NCI-H1048 (cell line): ENCODE data around the gene PPCS.
A peak's percentile ranks its signal among the peaks of the same experiment; 100 is the strongest.
"Not testable (repeated sequence)": the region's sequence is repeated elsewhere in the genome, so short reads cannot be mapped to it uniquely, and the experiment has no call there.

Source experiments
- DNase-seq: peaks from one replicate; lab custom pipeline; 2025; lab: John Stamatoyannopoulos, UW

Gene PPCS

DNA sequence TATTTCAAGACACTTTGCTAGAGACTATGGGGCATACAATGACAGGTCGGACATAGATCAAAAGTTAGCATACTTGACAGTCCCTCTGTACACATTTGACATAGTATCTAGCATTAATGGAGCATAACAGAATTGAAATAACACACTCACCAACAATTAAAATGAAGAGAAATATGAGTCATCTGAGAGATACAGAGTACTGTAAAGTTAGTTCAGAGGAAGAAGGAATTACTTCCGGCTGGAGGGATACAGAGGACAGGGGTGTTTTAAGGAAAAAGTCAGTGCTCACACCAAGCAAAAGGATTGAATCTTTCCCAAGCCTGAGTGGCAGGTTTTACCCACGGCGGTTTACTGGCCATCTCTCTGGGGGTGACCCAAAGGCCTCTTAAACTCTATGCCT, 3.0 kb upstream of the PPCS start:
- no peak for DNase-seq

DNA sequence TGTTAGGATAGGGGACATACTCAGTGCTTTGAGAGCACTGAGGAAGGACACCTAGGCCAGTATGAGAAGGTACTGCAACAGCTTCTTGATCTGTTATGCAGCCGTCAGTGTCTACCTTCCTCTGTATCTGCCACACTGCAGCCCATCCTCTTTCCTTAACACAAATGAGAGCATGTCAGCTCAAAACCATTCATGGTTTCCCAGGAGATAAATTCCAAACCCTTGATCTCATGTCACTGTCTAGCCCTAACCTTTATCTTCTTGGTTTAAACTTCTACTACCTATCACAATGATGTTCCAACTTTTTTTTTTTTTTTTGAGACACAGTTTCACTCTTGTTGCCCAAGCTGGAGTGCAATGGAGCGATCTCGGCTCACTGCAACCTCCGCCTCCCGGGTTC, 1.9 kb upstream of the PPCS start:
- no peak for DNase-seq

DNA sequence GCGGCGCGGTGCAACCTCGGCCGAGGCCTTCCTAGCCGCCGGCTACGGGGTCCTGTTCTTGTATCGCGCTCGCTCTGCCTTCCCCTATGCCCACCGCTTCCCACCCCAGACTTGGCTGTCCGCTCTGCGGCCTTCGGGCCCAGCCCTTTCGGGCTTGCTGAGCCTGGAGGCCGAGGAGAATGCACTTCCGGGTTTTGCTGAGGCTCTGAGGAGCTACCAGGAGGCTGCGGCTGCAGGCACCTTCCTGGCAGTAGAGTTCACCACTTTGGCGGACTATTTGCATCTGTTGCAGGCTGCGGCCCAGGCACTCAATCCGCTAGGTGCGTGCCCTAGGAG, 379 bp downstream of the PPCS start:
- DNase-seq = no peak

DNA sequence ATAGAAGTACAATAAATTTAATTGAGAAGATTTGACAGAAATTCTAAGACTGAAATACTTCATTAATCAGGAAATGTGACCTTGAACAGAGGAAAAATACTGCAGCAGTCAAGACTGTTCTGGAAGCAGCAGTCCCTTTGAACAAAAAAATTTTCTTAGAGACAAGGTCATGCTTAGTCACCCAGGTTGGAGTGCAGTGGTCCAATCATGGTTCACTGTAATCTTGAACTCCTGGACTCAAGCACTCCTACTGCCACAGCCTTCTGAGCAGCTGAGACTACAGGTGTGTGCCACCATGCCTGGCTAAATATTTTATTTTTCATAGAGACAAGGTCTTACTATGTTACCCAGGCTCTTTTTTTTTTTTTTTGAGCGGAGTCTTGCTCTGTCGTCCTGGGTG, 4.9 kb downstream of the PPCS start:
- DNase-seq = no peak

DNA sequence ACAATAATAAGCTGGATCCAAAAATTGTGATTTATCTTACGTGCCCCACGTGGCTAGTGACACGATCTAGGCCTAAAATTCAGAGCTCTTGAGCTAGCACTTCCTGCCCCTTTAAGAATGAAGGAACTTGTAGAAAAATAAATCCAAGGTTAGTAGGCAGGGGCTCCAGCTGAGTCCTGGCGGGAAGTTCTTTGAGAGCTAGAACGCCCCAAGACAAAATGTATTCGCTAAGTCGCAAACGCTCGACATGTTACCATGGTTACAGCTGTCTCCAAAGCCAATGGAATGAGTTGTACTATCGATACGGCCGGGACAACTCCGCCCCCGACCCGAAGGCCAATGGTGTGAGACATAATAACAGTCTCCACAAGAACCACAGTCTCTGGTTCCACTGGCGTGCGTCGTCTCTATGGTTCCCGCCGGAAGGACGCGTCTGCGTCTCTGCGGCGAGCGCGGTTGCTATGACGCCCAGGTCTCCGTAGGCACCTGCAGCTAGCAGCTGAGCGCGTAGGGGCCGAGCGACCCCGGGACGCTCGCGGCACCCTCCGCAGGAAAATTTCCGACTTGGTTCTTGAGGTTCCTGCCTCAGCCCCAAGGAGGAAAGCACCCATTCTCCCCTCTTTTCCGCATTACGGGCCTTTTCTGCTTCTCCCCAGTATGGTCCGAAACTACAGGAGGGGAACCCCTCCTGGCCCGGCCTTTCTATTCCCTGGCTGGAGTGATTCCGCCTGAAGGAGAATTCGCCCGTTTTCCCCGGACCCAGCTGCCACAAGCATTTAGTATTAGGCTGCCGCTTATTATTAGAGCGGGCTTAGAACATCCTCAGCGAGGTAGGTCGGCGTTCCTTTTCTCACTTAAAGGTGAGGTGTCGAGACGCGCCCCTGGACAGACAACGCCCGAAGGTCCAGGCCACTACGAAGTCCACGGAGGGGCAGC, 6.8 kb downstream of the PPCS start, which contains the start of gene CCDC30:
Gene CCDC30 (plus strand): TSS at position 459 of the 936 bp plus-strand sequence. CDS start 17,266 bp downstream, outside the sequence.
- DNase-seq = peak; percentile 99

DNA sequence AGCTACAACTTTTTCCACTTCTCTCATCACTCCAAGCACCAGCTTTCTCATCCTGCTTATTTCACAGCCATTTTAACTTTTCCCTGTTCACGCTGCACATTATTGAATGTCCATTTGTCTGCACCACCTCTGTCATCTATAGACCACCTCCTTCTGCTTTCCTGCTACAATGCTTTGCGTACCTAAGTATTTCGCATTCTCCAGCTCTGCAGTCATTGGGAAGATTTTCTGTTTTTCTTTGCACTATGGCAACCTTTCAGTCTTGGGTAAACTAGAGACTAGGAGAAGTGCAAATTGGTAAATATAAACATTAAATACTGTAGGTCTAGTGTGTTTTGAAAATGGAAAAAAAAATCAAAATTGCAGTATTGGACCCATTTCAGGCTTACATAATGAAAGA, 7.6 kb downstream of the PPCS start:
- DNase-seq = no peak

DNA sequence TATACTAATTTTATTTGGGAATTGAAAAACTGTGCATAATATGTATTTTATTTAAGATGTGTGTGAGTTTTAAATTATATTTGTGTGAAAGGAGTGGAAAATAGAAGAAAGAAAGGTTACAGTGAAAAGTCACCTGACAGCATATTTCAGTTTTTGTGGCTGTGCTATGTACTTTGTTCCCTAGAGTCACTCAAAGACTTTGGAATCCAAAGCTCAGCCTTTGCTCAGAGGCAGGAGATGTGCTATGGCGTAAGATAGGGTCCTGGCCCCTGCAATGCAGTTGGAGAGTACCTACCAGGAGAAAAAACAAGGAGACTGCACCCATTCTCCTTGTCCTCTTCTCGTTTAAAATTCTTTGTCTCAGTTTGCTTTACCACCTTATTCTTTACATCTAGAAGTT, 9.7 kb downstream of the PPCS start:
- no peak for DNase-seq

DNA sequence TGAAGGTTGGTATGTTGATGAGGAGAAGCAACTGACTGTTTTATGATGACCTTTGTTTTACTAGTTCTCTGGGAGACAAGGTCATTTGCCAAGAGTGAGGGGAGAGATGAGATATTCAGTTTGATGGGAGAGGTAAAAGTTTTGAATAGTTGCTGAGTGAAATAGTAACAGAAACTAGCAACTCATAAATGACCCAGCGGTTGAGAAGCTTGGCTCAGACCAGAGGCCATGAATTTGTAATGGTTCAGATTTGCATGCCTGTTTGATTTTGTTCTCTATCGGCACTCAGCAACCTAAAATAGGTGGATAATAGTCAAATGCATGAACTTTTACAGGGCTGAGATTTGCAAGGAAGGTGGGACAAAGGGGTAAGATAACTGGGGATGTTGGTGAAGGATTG, 13.4 kb downstream of the PPCS start:
- DNase-seq = no peak

DNA sequence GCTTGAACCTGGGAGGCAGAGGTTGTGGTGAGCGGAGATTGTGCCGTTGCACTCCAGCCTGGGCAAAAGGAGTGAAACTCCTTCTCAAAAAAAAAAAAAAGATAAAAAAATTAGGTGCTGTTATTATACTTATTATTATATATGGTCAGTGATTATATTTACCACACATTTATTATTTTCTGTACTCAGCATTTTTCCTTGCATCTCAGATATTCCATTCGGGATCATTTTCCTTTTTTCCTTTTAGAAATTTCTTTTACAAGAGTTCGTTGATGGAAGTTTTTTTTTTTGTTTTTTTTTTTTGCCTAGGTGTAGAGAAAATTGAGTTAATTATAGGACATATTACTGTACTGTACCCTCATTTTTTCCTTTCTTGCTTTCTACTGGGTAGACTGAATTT, 20.3 kb downstream of the PPCS start:
- no peak for DNase-seq

DNA sequence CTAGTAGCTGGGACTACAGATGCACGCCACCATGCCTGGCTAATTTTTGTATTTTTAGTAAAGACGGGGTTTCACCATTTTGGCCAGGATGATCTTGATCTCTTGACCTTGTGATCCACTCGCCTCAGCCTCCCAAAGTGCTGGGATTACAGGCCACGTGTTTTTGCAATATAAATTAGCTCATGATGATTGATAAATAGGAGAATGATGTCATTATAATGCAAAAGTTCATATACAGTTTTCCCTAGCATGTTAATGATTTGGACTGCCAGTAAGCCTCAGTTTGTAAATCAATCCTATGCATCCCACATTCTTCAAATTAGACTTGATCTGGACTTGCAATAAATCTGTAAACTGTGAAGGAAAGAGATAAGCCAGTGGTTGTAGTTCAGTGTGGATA, 21.0 kb downstream of the PPCS start:
- DNase-seq = not testable (repeated sequence)

DNA sequence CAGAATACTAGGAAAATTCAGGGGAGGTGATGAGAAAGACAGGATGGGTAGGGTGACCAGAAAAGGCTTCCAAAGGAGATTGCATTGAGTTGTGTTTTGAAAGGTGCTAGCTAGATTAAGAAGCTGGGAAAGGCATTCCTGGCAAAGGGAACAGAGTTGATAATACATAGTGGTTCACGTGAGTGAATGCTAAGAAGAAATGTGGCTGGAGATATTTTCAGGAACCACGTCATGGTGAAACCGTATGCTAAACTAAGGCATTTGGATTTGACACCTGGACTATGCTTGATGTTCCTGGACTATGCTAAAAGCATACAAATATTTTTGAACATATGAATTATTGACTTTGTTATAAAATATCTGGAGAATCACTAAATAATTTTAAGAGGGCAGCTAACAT, 21.4 kb downstream of the PPCS start:
- DNase-seq = no peak

DNA sequence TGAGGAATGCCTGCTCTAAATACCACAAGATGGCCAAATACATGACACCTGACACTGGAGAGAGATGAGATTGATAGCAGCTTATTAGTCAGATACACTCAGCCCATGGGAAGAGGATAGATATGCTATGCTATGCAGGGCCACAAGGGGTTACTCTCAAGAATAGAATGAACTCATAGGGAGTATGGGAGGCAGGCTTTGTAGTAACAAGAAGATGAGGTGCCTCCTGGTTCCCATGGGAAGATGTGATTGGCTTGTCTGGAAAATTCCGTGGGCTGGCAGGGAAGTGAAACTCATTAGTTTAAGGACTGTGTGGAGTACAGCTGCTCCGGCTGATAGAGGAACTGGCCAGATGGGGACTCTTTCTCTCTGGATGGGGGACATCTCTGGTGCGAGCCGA, 23.3 kb downstream of the PPCS start:
- no peak for DNase-seq

DNA sequence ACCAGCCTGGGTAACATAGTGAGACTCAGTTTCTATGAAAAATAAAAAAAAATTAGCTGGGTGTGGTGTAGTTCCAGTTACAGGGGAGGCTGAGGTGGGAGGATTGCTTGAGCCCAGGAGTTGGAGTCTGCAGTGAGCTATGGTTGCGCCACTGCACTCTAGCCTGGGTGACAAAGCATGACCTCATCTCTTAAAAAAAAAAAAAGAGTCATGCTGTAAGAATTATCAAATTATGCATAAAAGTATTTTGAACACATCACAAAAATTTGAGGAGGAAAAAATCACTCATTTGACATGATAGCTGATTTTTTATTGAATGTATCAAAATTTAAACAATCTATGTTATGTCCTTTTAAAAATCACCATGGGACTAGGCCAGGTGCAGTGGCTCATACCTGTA, 24.6 kb downstream of the PPCS start:
- no peak for DNase-seq

DNA sequence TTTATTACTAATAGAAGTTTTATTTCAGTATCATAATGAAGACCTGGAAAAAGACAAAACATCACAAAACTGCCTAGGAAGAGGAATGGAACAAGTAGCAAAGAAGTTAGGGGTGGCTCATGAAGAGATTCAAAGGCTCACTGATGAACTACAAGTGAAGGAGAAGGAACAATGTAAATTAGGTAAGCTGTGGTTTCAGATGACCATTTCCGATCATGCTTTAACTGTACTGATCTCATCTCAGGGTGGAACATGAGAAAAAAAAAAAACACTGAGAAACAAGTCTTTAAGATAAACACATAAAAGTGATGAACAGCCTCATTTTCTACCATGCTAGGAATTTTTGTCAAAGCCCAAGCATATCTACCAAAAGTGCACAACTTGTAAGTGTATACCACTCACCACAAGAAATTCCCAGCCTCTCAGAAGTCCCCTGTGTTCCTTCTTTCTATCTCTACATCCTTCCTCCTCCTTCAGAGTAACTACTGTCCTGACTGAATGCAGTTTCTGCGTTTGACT, 26.4 kb downstream of the PPCS start:
- no peak for DNase-seq

DNA sequence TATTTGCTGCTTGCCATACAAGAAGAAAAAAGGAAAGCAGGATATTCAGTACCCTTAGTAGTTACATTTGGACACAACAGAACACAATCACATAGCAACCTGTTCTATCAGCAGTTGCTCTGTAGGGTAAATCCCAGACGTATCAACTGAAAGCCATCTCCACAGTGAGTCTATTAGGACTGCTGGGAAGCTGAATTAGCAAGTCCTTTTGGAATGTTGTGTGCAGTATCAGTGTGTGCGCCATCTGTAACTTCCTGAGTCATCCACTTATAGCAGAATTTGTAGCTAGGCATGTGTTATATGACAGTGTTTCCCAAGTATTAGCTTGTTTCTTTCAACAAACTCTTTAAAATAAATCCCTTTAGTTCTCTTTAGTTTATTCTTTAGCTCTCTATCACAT, 28.0 kb downstream of the PPCS start:
- DNase-seq = no peak

DNA sequence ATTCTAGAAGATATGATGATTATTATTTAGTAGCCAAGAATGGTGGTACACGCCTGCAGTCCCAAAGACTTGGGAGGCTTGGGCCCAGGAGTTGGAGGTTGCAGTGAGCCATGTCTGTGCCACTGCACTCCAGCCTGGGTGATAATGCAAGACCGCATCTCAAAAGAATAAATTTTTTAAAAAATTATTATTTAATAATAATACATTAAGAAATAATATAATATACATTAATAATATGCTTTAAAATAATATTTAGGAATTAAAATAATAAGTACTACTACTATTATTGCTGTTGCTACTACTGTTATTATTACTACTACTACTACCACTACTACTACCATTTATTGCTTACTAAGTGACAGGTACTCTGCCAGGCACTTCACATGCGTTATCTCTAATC, 33.9 kb downstream of the PPCS start:
- no peak for DNase-seq

DNA sequence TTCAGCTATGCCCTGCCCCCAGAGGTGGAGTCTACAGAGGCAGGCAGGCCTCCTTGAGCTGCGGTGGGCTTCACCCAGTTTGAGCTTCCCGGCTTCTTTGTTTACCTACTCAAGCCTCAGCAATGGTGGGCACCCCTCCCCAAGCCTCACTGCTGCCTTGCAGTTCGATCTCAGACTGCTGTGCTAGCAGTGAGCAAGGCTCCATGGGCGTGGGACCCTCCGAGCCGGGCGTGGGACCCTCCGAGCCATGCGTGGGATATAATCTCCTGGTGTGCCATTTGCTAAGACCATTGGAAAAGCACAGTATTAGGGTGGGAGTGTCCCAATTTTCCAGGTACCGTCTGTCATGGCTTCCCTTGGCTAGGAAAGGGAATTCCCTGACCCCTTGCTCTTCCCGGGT, 45.7 kb downstream of the PPCS start:
- not testable (repeated sequence) for DNase-seq

DNA sequence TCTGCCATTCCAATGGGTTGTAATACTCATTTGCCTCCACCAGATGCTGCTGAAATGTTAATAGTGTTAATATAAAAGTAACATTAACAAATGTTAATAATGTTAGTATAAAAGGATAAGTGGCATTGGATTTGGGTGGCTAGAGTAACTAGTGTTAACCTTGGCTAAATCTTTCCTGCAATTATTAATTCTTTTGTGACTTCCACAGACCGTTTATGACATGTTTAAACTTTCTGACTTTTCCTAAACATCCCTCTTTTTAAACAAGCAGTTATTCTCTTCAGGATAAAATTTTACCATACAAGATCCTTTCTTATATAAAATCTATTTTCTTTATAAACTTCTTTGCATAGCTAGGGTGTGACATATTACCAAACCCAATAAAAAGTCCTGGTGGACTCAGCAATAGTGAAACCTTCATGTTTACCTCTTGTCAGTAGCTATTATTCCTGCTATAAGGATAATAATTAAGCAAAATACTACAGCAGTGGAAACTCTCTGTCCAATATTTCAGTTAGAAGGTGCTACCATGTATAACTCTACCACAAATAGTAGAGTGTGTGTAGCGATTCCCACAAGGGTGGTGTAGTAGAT, 48.3 kb downstream of the PPCS start:
- DNase-seq = no peak

DNA sequence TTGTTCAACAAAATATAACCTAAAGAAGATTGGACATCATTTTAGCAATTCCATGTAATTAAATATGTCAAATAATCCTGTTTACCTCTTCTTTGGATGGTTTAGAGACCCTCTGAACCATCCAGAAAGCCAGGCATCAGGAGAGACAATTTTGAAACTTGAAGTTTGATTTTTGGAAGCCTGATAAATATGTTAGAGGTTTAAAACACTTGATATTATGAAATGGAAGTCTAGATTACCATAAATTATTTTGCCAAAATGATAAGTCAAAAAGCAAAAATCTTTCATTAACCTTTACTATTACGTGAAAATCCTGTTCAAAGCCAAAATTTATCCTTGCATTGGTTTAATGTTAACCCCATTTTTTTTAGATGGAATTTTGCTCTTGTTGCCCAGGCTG, 50.2 kb downstream of the PPCS start:
- no peak for DNase-seq
